Stimulated activated CD8-positive, alpha-beta memory T cell treated with anti-CD3 and anti-CD28 coated beads, Interleukin-15, amount 100 ng/mL, for 4 hours (primary cell): Measurements from ENCODE around the gene OR10H2.
"Not testable (repeated sequence)": the region's sequence is repeated elsewhere in the genome, so short reads cannot be mapped to it uniquely, and the experiment has no call there.

ENCODE experiments used
- DNase-seq, 2 donors: peaks; one replicate each; pipeline ENCODE4 v3.0.0-alpha.2; 2020; ENCODE audit warnings: low read depth in 2 of 2

The OR10H2 gene

DNA sequence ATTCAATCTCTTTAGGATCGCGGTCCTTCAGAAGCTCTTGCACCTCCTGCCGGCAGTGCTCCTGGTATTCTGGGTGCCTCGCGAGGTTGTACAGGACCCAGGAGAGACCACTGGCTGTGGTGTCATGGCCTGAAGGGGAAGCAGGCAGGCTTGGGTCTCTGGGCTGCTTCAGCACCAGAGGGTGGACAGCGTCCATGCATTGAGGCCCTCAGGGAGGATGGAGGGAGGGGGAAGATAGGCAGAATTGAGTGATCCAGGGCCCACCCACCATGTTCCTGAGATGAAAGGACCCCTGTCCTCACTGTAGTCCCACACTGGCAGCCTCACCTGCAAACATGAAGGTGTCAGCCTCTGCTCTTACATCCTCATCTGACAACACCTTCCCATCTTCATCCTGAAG, 41.8 kb downstream of the OR10H2 start:
- no peak for DNase-seq

DNA sequence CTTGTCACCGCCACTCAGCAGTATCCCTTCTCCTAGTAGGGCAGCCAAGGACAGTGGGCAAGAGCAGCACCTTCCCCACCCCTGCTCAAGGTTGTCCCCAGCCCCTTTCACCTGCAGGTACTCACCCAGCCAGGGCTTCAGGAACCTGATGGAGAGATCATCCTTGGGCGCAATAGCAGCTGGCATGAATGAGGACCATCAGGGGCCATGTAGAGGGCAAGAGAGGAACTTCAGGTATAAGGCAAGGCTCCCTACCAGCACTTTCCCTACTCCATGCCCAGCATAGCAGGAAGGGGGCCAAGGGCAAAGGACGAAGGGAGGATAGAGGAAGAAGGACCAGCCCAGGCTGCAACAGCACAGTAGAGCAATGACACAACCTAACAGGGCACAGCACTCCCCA, 46.3 kb downstream of the OR10H2 start:
- not testable (repeated sequence) for DNase-seq

DNA sequence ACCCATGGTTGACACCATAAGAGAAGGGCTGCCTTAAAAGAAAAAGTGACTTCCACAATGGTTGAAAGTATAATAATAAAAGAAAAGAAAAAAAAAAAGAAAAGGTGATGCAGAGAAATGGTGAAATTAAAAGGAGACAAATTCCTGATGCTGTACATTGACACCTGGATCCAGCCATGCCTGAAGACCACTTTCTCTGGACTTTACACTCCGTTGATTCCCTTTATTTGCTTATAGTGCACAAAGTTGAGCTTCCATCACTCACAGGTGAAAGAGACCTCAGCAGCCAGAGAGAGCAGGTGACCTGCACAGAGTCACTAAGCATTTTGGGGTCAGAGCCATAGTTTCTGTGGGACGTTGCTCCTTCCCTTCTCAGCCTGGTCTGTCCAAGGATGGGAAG, 47.4 kb downstream of the OR10H2 start:
- DNase-seq: no peak

DNA sequence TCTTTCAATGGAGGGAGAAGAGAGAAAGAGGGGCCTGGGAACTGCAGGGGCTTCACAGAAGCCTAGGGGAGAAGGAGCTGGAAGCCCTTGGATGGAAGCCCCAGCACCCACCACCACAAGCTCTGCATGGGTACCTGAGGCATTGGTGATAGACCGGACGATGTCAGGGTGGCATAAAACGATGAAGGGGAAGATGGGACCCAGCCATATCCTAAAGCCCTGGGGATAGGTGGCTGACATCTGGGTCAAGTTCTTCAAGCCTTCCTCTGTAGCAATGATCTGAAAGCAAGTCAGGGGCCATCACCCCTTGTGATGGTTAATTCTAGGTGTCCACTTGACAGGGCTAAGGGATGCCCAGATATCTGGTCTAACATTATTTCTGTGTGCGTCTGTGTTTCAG, 48.4 kb downstream of the OR10H2 start:
- DNase-seq: no peak

DNA sequence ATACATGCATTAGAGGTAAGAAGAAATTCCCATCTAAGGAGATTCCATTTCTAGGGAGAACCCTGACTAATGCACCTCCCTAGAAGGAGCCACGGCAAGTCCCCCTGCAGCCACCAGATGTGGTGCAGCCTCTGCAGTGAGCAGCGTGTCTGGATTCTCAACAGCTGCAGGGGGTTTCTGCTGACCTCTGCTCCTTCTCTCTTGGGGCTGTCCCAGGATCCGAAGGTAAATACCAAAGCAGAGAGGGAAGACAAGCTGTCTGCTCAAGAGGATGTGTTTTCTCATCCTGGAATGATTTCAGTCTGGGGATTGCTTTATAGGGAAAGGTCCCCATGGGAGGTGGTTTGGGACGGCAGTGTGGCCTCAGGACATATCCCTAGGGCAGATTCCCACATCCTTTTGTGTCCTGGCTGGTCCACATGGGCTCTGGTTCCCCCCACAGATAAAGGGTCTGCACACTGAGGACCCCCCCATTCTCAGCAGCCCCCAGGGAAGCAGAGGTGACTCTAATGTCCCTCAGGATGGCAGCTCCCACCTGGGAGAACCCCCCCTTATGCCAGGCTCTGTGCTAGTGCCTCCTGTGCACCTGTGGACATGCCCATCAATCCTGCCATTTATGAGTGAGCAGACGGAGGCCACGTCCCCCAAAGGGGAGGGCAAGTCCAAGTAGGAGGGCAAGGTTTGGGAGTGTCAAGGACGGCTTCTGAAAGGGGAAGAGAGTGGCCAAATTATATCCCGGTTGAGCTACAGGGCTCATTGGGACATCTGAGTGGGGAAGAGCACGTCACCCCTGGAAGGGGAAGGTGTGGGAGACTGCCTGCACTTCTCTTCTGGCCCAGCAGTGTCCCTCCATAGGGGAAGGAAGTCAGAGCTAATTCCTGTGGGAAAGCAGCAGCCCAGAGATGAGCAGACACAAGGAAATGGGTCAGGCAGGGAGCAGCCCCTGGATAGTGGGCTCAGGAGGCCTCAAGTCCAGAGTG, 49.5 kb downstream of the OR10H2 start:
- DNase-seq: no peak
